Superior temporal gyrus (tissue), 1 donor: ENCODE results near the gene ATXN3.
"Not testable (repeated sequence)": the region's sequence is repeated elsewhere in the genome, so short reads cannot be mapped to it uniquely, and the experiment has no call there.

Experiments
- DNase-seq: peaks from one replicate; pipeline ENCODE4 v3.0.0-alpha.2; 2016; ENCODE audit errors: extremely low spot score

ATXN3 gene

GRCh38 chr14:92074555-92074954 lies 31.8 kb downstream of the ATXN3 start:
- no peak for DNase-seq

DNA sequence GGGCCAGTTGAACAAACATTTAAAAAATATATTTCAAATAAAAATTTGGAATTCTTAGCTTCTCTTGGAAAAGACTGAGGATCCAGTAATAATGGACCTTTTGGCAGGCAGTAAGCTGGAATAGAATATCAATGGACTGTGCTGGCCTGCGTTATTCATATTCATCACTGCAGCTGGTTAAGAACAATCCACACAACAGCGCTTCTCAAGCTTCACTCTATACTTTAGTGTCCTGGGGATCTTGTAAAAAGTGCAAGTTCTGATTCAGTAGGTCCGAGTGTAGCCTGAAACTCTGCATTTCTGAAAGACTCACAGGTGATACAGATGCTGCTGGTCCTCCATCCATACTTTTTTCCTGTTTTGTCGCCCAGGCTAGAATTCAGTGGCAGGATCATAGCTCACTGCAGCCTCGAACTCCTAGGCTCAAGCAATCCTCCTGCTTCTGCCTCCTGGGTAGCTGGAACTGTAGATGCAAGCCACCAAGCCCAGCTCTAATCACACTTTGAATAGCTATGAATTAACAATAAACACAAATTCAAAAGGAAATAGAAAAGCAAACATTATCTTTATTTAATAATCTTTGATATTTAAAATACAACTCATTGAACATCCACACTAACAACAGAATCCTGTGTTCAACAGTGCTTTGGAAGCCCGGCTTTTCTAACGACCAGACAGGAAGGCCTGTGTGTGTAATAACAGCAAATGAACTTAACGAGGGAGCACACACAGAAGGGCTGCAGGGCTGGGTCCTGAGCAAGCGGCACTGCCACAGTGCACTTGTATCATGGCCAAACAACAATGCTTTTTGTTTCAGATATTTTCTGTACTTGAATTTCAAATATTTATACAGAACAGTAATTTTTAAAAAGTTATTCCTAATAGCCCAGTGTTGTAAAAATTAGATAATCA lies 48.1 kb downstream of the ATXN3 start:
- DNase-seq, result no peak

DNA sequence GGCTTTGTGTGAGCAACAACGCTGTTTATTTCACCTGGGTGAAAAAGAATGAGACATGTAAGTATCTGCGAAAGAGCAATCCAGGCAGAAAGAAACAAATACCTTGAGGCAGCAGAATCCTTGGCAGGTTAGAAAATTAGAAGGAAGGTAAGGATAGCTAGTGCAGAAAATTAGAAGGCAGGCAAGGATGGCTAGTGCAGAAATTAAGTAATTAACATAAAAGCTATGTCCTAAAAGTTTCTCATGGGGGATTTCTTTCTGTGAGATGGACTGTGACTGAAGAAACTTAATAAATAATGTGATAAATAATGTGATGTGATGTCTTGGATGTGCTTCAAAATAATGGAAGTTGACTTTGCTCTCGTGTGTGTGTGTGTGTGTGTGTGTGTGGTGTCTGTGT lies 56.6 kb downstream of the ATXN3 start:
- no peak for DNase-seq

- DNase-seq, result not testable (repeated sequence)
These were observed 57.2 kb downstream of the ATXN3 start for GRCh38 chr14:92049221-92049620.

DNA sequence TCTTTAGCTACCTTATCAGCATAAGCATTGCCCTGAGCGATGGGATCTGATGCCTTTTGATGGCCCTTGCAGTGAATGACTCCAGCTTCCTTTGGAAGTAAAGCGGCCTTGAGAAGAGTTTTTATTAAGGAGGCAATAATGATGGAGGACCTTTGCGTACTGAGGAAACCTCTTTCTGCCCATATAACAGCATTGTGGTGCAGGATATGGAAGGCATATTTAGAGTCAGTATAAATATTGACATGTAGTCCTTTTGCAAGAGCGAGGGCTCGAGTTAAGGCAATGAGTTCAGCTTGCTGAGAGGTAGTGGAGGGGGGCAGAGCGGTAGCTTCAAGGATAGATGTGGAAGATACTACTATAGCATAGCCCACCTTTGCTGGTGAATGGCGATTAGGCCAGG lies 60.5 kb downstream of the ATXN3 start:
- not testable (repeated sequence) for DNase-seq

DNA sequence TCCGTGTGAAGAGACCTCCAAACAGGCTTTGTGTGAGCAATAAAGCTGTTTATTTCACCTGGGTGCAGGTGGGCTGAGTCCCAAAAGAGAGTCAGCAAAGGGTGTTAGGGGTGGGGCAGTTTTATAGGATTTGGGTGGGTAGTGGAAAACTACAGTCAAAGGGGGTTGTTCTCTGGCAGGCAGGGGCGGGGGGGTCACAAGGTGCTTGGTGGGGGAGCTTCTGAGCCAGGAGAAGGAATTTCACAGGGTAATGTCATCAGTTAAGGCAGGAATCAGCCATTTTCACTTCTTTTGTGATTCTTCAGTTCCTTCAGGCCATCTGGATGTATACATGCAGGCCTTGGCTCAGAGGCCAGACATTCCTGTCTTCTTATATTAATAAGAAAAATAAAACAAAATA lies 64.6 kb downstream of the ATXN3 start:
- not testable (repeated sequence) for DNase-seq

GRCh38 chr14:92041203-92041602 lies 65.2 kb downstream of the ATXN3 start:
- DNase-seq, result no peak

GRCh38 chr14:92040431-92041051 lies 65.8 kb downstream of the ATXN3 start:
- peak; percentile 77 for DNase-seq

DNA sequence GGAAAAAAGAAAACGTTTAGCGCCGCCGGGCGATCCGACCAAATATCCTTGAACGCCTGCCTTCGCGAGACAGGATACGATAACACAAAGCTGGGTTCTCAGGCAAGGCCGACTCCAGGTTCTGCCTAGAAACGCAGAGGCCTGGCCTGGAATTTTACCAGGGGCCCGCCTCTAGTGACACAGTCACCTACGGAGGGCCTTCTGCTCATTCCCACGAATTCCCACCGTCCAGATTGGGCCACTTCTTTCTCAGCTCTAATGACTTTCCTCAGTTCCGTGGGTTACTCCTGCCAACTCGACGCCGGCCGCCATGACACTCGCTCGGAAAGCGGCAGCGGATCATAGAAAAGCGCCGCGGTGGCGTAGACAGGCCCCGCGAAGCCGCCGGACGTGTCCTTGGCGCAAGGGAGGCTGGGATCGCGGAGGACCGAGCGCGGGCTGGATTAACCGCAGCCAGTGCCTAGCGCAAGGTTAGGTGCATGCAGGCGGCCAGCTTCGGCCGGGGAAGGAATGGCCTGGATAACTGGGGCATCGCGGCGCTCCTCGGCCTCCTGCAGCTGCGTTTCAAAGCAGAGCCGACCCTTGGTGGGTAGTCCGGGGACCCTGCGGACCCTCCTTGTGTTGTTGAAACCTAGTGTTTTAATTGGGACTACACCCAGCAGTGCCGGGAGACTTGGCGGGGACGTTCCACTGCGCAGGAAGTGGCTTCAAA lies 66.5 kb downstream of the ATXN3 start, which contains the start of gene TRIP11:
Gene TRIP11, minus strand, starts transcription at position 341 of the 712 bp plus-strand sequence. CDS start 374 bp downstream, outside the sequence.
- peak; percentile 93 for DNase-seq

DNA sequence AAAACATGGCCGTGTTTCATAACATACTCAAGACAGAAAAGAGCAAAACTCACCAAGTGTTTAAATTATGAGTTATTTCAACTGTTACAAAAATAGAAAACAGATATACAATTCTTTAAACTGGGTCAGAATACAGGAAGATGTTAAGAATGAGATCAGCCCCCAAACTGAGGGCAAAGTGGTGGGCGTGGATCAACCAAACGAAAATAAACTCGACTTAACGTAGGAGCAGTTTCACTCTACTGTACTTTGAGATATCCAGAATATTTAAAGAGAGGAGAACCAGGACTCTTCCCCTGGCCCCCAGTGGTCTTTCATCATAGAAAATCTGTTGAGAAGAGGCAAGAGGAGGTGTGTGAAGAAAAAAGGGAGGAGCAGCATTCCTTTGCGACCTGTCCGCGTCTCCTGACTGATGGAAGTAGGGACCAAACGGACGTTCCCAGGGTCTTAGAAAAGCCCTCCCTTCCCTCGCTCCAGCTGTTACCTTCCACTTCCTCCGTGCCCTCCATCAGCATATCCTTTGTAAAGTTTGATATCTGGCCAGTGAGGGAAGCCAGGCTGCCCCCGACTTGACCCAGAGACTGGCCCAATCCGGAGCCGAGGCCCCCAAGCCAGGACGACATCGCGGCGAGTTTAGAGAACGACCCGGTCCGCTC lies 67.2 kb downstream of the ATXN3 start:
- peak; percentile 59 for DNase-seq

DNA sequence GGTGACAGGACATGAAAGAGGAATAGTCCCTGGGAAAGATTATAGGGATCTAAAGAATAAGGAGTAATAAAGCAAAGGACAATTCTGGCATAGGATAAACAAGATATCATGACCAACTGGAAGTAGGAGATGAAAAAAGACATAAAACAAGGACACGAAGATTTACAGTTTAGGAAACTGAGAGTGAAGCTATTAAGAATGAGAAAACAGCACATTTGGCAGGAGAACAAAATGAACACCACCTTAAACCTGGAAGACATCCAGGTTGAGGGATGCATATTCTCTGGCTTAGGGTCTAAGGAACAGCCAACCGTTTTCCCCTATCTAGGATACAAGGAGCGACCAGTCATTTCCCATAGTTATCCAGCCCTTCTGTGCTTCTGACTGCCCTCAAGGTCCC lies 68.4 kb downstream of the ATXN3 start:
- DNase-seq, result no peak

- no peak for DNase-seq
These were observed 70.5 kb downstream of the ATXN3 start for GRCh38 chr14:92035890-92036289.

DNA sequence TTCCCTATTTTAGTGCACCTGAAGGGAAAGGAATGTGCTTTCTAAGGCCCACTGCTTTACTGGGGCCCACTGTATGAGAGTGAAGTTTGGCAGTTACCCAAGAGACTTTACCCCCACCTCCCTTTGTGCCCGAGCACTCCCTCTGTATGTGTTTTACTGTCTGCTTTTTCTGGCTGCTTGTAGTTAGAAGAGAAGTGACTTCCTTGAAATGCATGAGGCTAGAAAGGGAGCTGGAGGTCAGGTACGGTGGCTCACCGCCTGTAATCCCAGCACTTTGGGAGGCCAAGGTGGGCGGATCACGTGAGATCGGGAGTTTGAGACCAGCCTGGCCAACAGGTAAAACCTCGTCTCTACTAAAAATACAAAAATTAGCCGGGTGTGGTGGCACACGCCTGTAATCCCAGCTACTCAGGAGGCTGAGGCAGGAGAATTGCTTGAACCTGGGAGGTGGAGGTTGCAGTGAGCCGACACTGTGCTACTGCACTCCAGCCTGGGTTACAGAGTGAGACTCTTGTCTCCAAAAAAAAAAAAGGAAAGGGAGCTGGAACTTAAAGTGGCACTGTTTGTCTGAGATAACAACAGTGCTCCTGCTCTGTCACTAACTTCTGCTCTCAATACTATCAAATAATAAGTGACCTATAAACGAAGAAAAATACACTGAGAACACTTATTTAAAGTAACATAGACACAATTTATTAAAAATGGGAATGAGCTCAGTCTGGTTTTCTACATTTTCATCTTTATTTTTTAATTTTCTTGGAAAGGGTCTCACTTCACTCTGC lies 72.3 kb downstream of the ATXN3 start:
- no peak for DNase-seq

DNA sequence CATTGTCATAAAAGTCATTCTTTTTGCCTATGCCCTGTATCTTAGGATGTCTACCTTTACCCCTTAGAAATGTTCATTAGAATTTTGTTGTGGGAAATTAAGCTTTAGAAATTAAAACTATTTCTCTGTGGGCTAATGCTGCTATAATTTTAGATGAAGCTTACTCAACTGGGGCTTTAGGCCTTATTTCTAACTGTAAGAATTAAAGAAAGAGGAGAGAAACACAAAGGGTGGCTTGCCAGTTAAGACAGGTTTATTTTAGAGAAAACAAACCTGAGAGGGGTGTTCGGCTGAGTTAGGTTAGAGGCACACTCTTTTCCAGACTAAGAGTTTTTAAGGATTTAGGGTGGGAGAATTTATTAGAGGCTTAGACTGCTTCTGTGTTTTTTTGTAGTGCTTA lies 72.9 kb downstream of the ATXN3 start:
- DNase-seq, result no peak

GRCh38 chr14:92026548-92027190 lies 79.7 kb downstream of the ATXN3 start:
- DNase-seq, result no peak

- DNase-seq, result no peak
These were observed 84.3 kb downstream of the ATXN3 start for GRCh38 chr14:92022036-92022435.

DNA sequence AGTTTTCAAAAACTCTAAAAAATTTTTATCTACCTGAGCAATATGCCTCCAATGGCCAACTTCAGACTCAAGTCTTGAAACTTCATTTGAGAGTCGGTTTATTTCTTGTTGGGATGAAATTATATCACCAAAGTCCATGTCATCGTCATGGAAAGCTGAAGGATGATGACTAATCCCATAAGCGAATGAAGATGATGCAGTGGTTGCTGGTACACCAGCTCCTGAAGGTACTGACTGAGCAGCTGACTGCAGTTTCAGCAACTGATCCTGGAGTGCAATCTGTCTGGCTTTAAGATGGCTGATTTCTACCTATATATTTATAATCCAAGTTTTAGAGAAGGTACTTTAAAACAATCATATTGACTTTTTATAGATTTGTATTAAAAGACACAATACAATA lies 84.9 kb downstream of the ATXN3 start:
- no peak for DNase-seq

DNA sequence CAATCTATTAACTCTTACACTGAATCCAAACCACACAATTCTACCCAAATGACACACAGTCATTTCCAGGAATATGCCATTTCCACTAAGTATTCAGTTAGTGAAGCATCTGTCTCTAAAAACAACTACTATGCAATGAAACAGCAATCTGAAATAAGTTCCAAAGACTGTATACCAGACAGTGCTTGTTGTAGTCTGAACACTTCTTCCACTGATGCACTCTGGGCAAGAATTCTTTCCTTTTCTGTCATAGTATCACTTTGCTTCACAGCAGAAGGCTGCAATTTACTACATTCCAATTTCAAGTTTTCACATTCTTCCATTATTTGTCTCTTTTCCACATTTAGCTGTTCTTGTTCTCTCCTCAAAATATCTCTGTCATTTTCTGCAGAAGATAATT lies 92.3 kb downstream of the ATXN3 start:
- no peak for DNase-seq

DNA sequence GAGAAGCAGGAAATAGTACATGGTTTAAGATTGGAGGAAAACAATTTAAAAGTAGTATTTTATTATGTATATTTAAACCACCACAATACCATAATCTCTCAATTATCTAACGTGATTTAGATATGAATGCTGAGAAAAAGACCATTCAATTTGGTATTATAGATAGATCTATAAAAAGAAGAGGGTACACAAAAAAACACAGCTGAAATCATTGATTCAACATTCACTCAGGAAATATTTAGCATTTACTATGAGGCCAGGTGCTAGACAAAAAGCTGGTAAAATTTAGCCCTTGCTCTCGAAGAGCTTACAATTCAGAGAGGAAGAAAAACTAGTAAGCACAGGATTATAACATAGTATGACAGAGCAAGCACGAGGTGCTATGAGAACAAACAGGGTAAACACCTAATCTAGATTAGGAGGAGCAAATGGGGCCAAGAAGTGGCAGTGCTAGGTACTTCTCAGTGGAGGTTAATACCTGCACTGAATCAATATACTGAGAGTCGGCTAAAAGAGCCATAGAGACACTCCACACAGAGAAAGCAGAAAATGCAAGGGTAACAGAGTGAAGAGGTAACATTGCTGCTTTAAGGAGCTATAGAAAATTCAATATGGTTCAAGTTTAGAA lies 94.1 kb downstream of the ATXN3 start:
- DNase-seq, result no peak

DNA sequence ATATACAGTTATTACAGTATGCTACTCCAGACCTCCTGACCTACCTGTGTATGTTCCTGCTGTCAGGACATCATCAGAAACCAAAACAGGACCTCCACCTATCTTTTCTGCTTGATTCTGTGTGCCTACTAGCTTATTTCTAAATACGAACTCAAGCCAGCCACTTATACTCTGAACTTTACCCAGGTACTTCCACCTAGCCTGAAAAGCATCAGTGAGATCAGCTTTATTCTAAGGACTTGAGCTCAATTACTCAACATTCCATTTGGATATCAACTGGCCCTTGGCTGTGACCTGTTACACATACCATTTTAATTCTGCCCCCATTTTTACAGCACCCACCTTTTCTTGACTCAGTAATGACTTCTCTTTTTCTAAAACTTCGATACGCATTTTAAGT lies 95.7 kb downstream of the ATXN3 start:
- no peak for DNase-seq
